ENCODE results near the gene PMFBP1. TPM values are rescaled to one million over a fixed set of nuclear protein-coding genes. Genes with fewer than 3 reads are reported as not detected.
"Not testable (repeated sequence)": the region's sequence is repeated elsewhere in the genome, so short reads cannot be mapped to it uniquely, and the experiment has no call there.

Gene PMFBP1
- total RNA-seq, 1 donor from 2014 or later: 0.38 TPM

- DNase-seq (ENCODE audit: low spot score): no peak
- H3K4me1 Mint-ChIP-seq (ENCODE audit: unreplicated experiment): peaks cover 33% of the 10 kb centered on the region
- H3K36me3 Mint-ChIP-seq (ENCODE audit: low read depth, unreplicated experiment): peaks cover 31% of the 10 kb centered on the region
- H3K9me3 Mint-ChIP-seq (ENCODE audit: unreplicated experiment): no peaks in the 10 kb centered on the region
- no peak for TF ChIP-seq CTCF (IDR thresholded peaks at IDR 0.05; ENCODE audit: unreplicated experiment)
- peak overlapping the region; percentile 44 for H3K27ac Mint-ChIP-seq (ENCODE audit: unreplicated experiment)
- H3K27me3 Mint-ChIP-seq (ENCODE audit: unreplicated experiment): peaks cover 7% of the 10 kb centered on the region
- H3K4me3 Mint-ChIP-seq (ENCODE audit: unreplicated experiment): no peak overlapping the region
Measured at GRCh38 chr16:72091217-72091616, 80.7 kb downstream of the PMFBP1 start.

DNA sequence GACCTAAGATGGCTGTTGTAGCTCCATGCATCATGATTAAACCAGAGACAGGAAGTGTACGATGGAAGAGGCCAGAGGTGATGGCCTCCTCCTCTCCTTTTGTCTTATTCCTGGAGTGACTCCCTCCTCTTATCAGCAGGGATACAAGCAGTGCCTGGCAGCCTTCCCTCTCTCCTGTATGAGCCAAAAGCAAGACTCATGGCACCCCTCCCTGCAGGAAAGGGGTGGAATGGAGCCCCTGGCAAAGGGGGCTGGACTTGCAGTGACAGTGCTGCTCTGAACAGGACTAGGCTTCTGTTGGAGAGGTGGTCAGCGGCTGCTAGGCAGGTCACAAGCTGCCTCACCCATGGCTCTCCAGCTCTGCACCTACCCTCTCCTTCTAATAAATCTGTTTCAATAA is 87.0 kb downstream of the PMFBP1 start:
- no peak for TF ChIP-seq CTCF (IDR thresholded peaks at IDR 0.05; ENCODE audit: unreplicated experiment)
- DNase-seq (ENCODE audit: low spot score): no peak
- peaks cover 50% of the 10 kb centered on the region for H3K36me3 Mint-ChIP-seq (ENCODE audit: low read depth, unreplicated experiment)
- H3K9me3 Mint-ChIP-seq (ENCODE audit: unreplicated experiment): no peaks in the 10 kb centered on the region
- H3K4me1 Mint-ChIP-seq (ENCODE audit: unreplicated experiment): no peaks in the 10 kb centered on the region
- H3K4me3 Mint-ChIP-seq (ENCODE audit: unreplicated experiment): peak overlapping the region; percentile 78
- H3K27me3 Mint-ChIP-seq (ENCODE audit: unreplicated experiment): peaks cover 3% of the 10 kb centered on the region
- H3K27ac Mint-ChIP-seq (ENCODE audit: unreplicated experiment): no peak overlapping the region

- Mint-ChIP-seq H3K27me3 (ENCODE audit: unreplicated experiment) (peaks cover 3% of the 10 kb centered on the region), H3K4me3 (ENCODE audit: unreplicated experiment) (peak overlapping the region; percentile 78), H3K27ac (ENCODE audit: unreplicated experiment) (no peak overlapping the region), H3K9me3 (ENCODE audit: unreplicated experiment) (no peaks in the 10 kb centered on the region), H3K4me1 (ENCODE audit: unreplicated experiment) (no peaks in the 10 kb centered on the region), H3K36me3 (ENCODE audit: low read depth, unreplicated experiment) (peaks cover 45% of the 10 kb centered on the region)
- TF ChIP-seq CTCF (IDR thresholded peaks at IDR 0.05; ENCODE audit: unreplicated experiment): no peak
- no peak for DNase-seq (ENCODE audit: low spot score)
Measured at GRCh38 chr16:72084445-72084844, 87.5 kb downstream of the PMFBP1 start.

- no peak for DNase-seq (ENCODE audit: low spot score)
- peak overlapping the region; percentile 78 for H3K4me3 Mint-ChIP-seq (ENCODE audit: unreplicated experiment)
Measured at GRCh38 chr16:72083778-72084404, 88.1 kb downstream of the PMFBP1 start.

DNA sequence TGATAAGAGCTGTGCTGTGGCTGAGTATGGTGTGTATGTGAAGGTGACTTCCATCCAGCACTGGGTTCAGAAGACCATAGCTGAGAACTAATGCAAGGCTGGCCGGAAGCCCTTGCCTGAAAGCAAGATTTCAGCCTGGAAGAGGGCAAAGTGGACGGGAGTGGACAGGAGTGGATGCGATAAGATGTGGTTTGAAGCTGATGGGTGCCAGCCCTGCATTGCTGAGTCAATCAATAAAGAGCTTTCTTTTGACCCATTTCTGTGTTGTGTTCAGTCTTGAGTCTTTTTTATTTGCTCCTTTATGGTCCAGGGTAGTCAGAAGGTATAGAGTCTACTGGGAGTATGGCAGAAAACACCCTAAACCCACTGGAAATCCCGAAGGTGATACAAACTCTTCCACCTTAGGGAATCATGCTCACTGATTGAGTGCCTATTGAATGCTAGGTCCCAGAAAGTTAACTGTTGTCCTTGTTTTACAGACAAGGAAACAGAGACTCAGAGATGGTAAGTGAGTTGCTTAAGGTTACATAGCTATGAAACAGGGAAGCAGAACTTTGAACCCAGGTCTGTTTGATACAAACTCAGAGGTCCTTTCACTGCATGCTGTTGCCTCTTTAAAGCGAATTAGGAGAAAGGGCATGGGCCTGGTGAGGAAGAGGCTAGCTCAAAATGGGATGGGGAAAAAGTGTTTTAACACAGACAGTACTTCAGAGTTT is 94.8 kb downstream of the PMFBP1 start:
- H3K4me3 Mint-ChIP-seq (ENCODE audit: unreplicated experiment); H3K27me3 Mint-ChIP-seq (ENCODE audit: unreplicated experiment); DNase-seq (ENCODE audit: low spot score); H3K27ac Mint-ChIP-seq (ENCODE audit: unreplicated experiment); H3K9me3 Mint-ChIP-seq (ENCODE audit: unreplicated experiment); H3K4me1 Mint-ChIP-seq (ENCODE audit: unreplicated experiment): not testable (repeated sequence)
- peaks cover 13% of the 10 kb centered on the region for H3K36me3 Mint-ChIP-seq (ENCODE audit: low read depth, unreplicated experiment)

More at GRCh38 chr16:72083778-72084404, 88.1 kb downstream of the PMFBP1 start:
- Mint-ChIP-seq H3K36me3 (ENCODE audit: low read depth, unreplicated experiment) (peaks cover 39% of the 10 kb centered on the region), H3K9me3 (ENCODE audit: unreplicated experiment) (no peaks in the 10 kb centered on the region), H3K27me3 (ENCODE audit: unreplicated experiment) (peaks cover 3% of the 10 kb centered on the region), H3K27ac (ENCODE audit: unreplicated experiment) (no peak overlapping the region), H3K4me1 (ENCODE audit: unreplicated experiment) (no peaks in the 10 kb centered on the region)
- TF ChIP-seq CTCF (IDR thresholded peaks at IDR 0.05; ENCODE audit: unreplicated experiment): no peak

DNA sequence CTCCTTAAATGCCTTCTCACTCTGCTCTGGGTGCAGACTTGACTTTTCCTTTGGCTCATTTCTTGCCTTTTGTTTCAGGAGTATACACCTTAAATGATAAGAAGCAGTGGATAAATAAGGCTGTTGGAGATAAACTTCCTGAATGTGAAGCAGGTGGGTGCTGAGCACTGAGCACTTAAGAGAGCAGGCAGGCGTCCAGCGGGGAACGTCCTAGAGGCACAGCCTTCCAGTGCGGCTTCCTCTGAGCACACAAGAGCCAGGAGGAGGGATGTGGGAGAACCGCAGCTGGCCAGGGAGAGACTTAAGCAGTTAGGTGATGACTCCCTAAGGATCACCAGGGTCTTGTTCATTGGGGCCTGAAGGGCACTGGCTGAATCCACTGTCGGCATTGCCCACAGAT is 96.9 kb downstream of the PMFBP1 start:
- peaks cover 21% of the 10 kb centered on the region for H3K4me1 Mint-ChIP-seq (ENCODE audit: unreplicated experiment)
- not testable (repeated sequence) for H3K4me3 Mint-ChIP-seq (ENCODE audit: unreplicated experiment); H3K27ac Mint-ChIP-seq (ENCODE audit: unreplicated experiment); DNase-seq (ENCODE audit: low spot score); H3K27me3 Mint-ChIP-seq (ENCODE audit: unreplicated experiment); H3K36me3 Mint-ChIP-seq (ENCODE audit: low read depth, unreplicated experiment); H3K9me3 Mint-ChIP-seq (ENCODE audit: unreplicated experiment)
